Raji (cell line): ENCODE results near the gene SIAH2.

Source experiments
- POLR2A ChIP-seq: IDR thresholded peaks from 2 replicates; pipeline ENCODE4 v1.6.1; 2011; ENCODE audit warnings: low read depth, low read length, control low read depth; ENCODE audit not compliant: insufficient read depth

SIAH2 gene

GRCh38 chr3:150697646-150698045, 65.3 kb downstream of the SIAH2 start:
- no peak for TF ChIP-seq POLR2A

- TF ChIP-seq POLR2A = no peak
Observed at GRCh38 chr3:150691414-150692040, 71.4 kb downstream of the SIAH2 start.
